Astrocyte (in vitro differentiated cells and primary cell): Measurements from ENCODE around the gene WNT3.

ENCODE experiments used
- EZH2 ChIP-seq: IDR thresholded peaks from 2 replicates; pipeline ENCODE4 v1.6.1; 2012; ENCODE audit warnings: mild to moderate bottlenecking, low read length, inconsistent platforms; ENCODE audit not compliant: insufficient read depth
- TF ChIP-seq, protein P1 (sequence below): IDR thresholded peaks from 2 replicates; pipeline ENCODE4 v1.5.1; 2011; ENCODE audit warnings: low read depth, mild to moderate bottlenecking, inconsistent platforms, low read length, moderate library complexity; ENCODE audit not compliant: insufficient read depth

DNA sequence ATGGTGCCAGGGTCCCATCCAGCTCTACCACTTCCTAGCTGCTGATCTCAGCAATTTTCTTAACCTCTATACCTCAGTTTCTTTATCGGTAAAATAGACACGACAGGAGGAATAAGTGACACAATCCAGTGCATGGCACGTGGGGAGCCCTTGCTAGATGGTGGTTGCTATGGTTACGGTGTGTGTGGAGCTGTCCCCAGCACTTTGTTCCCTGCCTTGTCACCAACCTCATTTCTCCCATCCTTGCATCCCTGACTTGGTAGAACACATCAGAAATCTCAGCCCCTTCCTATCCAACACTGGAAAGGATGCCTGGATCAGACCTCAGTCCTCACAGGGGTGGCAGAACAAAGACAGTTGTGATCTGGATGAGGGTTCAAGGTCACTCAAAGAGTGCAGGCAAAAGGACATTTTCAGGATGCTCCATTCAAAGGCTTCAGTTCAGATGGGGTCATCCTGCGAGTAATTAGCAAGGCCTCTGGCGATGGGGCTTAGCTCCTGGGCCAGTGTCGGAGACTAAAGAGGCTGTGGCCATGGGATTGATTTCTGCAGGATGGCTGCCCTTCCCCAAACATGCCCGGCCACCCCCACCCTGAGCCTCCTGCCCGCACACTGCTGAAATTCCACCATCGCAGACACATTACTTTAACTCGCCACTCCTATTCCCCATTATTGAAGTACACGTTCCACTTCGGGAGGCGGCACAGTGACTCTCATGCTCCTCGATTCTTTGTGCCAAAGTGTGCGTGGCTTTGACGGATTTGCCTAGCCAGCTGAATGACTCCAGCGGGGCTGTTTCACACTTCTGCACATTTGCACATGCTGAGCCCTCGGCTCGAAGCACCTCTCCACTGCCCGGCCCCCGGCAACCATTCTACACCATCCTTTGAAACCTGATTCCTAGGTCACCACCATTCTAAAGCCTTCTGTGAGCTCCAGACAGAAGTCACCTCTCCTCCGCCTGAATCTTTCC, 40.3 kb downstream of the WNT3 start:
- TF ChIP-seq, protein P1, sequence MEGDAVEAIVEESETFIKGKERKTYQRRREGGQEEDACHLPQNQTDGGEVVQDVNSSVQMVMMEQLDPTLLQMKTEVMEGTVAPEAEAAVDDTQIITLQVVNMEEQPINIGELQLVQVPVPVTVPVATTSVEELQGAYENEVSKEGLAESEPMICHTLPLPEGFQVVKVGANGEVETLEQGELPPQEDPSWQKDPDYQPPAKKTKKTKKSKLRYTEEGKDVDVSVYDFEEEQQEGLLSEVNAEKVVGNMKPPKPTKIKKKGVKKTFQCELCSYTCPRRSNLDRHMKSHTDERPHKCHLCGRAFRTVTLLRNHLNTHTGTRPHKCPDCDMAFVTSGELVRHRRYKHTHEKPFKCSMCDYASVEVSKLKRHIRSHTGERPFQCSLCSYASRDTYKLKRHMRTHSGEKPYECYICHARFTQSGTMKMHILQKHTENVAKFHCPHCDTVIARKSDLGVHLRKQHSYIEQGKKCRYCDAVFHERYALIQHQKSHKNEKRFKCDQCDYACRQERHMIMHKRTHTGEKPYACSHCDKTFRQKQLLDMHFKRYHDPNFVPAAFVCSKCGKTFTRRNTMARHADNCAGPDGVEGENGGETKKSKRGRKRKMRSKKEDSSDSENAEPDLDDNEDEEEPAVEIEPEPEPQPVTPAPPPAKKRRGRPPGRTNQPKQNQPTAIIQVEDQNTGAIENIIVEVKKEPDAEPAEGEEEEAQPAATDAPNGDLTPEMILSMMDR = no peak
- no peak for TF ChIP-seq EZH2
